Measurements from ENCODE around the gene TMEM221. TPM values are rescaled to one million over a fixed set of nuclear protein-coding genes. Genes with fewer than 3 reads are reported as not detected.

The TMEM221 gene
- total and polyA plus RNA-seq, 2 donors (not counting 3 experiments of a cell fraction or from before 2014, with no cell fraction given), result 0.08 TPM; not detected in 1

GRCh38 chr19:17479325-17479791, 30.9 kb upstream of the TMEM221 start:
- Histone ChIP-seq H3K9me3 (replicated peaks; ENCODE audit: control insufficient read depth, insufficient read depth, low read length) (no peaks in the 10 kb centered on the region), H3K4me3 (replicated peaks in 1 of 3; ENCODE audit: insufficient read depth in 1 of 3, low read depth in 1 of 3, low read length in 3 of 3) (no peak overlapping the region), H2AFZ (ENCODE audit: low read depth, low read length) (no peak overlapping the region), H3K4me1 (ENCODE audit: control insufficient read depth, extremely low read depth, insufficient read depth, low read length) (no peaks in the 10 kb centered on the region), H3K79me2 (ENCODE audit: control insufficient read depth, insufficient read depth, low read length) (no peaks in the 10 kb centered on the region), H3K36me3 (ENCODE audit: control insufficient read depth in 2 of 2, extremely low read depth in 1 of 2, insufficient read depth in 2 of 2, low read length in 2 of 2) (no peaks in the 10 kb centered on the region), H3K27me3 (ENCODE audit: control insufficient read depth in 2 of 2, insufficient read depth in 2 of 2, low read length in 2 of 2) (no peaks in the 10 kb centered on the region), H3K9me1 (replicated peaks; ENCODE audit: control insufficient read depth, extremely low read depth, insufficient read depth, low read length) (no peaks in the 10 kb centered on the region), H3K4me2 (ENCODE audit: insufficient read depth, low read length) (no peak overlapping the region), H3K9ac (replicated peaks; ENCODE audit: extremely low read depth, insufficient read depth, low read length) (no peak overlapping the region), H3K27ac (ENCODE audit: insufficient read depth, low read depth, low read length) (no peak overlapping the region), H4K20me1 (replicated peaks; ENCODE audit: control insufficient read depth, extremely low read depth, insufficient read depth, low read length) (no peaks in the 10 kb centered on the region)
- ChIA-PET CTCF (interaction anchor here (1.1 to 1.4 kb wide), 2 partner anchors 13 to 17 kb away, joined by 4 to 5 read pairs; no protein-coding TSS in a partner anchor), POLR2A (no interaction called here)
- intact Hi-C loops (cut with micrococcal nuclease) (no loop called here), dilution Hi-C loops (cut with MboI; ENCODE audit: extremely low pct_ligation_motif_present, low sequenced_read_pairs) (no loop called here)
- TF ChIP-seq FOS (IDR thresholded peaks at IDR 0.05; ENCODE audit: borderline replicate concordance, insufficient read depth, low read length) (no peak), POLR2AphosphoS5 (IDR thresholded peaks at IDR 0.05; ENCODE audit: insufficient read depth, low read depth, low read length) (no peak), JUN (IDR thresholded peaks at IDR 0.05; ENCODE audit: borderline replicate concordance, insufficient read depth, insufficient read length, low read depth) (no peak), EZH2 (IDR thresholded peaks at IDR 0.05; ENCODE audit: borderline replicate concordance, low read depth, low read length, severe bottlenecking) (no peak), MYC (IDR thresholded peaks at IDR 0.05; ENCODE audit: low read depth, low read length) (no peak), GATA2 (IDR thresholded peaks at IDR 0.05; ENCODE audit: insufficient read depth, insufficient read length, low read depth, low read length) (no peak), CTCF (IDR thresholded peaks at IDR 0.05; ENCODE audit: extremely low read depth in 1 of 2, insufficient read depth in 1 of 2, low read depth in 1 of 2, low read length in 2 of 2) (no peak), MAX (IDR thresholded peaks at IDR 0.05; ENCODE audit: insufficient read depth, insufficient read length) (no peak), POLR2A (IDR thresholded peaks at IDR 0.05; ENCODE audit: low read depth, low read length) (no peak)
- DNase-seq (ENCODE audit: low read depth, low spot score), result no peak
- no peak for FAIRE-seq
- BruUV-seq (replicated peaks), result no TSS peak

All from endothelial cell of umbilical vein (primary cell).